Measurements from ENCODE around the gene SHROOM2.
A peak's percentile ranks its signal among the peaks of the same experiment; 100 is the strongest.

SHROOM2 gene

DNA sequence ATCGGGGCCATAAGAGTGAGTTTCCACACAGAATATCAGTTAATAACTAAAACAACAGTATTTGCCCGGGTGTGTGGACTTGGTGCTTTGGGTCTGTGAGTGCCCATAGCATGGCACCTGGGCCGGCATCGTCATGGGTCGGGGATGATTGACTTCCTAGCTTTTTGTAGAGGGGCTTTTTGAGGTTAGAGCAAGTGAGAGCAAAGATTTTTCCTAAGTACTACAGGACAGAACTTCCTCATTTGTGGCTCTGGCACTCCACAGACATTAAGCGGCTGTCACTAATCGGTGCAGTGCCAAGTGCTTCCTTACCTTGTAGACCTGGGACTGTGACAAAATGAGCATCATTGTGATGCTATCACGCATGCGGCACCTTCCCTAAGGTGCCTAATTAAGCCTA, 81.0 kb downstream of the SHROOM2 start:
- no peaks in the 10 kb centered on the region for H3K36me3 ChIP-seq (ENCODE audit: control insufficient read depth, insufficient read depth, low read length)
- peak overlapping the region; percentile 53 for H3K27ac ChIP-seq (ENCODE audit: low read depth, low read length, severe bottlenecking)
- peaks cover 20% of the 10 kb centered on the region for H3K4me1 ChIP-seq (ENCODE audit: control insufficient read depth, insufficient read depth, low read length, poor library complexity, severe bottlenecking)
- no peaks in the 10 kb centered on the region for H3K9me3 ChIP-seq (ENCODE audit: control insufficient read depth, low read length)
- 76 to 93% methylated on average over 2 to 5 of the region's 9 CpGs for WGBS, 2 experiments (ENCODE audit: insufficient coverage in 2 of 2)
- H3K4me3 ChIP-seq (ENCODE audit: extremely low read depth, insufficient read depth, low read length, poor library complexity, severe bottlenecking): no peak overlapping the region

DNA sequence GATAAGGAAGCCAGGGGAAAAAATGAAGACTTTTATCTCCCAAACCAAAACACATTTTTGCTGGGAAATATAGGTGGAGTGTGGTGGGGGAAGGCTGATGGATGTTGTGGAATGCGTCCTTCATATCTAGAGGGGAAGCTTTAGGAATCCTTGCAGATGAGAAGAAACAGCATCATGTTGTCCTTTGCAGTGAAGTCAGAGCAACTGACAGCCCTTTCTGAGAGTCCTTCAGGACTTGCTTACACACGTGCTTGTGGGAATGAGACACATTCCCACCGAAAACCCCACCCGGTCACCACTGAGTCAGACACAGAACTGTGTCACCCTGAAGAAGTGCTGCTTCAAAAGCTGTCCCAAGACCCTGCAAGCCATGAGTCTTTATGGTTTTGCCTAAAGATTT, 81.5 kb downstream of the SHROOM2 start:
- H3K27ac ChIP-seq (ENCODE audit: low read depth, low read length, severe bottlenecking): peak overlapping the region; percentile 53
- H3K36me3 ChIP-seq (ENCODE audit: control insufficient read depth, insufficient read depth, low read length): no peaks in the 10 kb centered on the region
- no peak overlapping the region for H3K4me3 ChIP-seq (ENCODE audit: extremely low read depth, insufficient read depth, low read length, poor library complexity, severe bottlenecking)
- H3K9me3 ChIP-seq (ENCODE audit: control insufficient read depth, low read length): no peaks in the 10 kb centered on the region
- WGBS, 2 experiments (ENCODE audit: insufficient coverage in 2 of 2): 56% methylated on average over 4 of the region's 4 CpGs; no CpG with 5 or more reads in 1 of the 2 experiments
- H3K4me1 ChIP-seq (ENCODE audit: control insufficient read depth, insufficient read depth, low read length, poor library complexity, severe bottlenecking): peaks cover 20% of the 10 kb centered on the region

- no peaks in the 10 kb centered on the region for H3K9me3 ChIP-seq (ENCODE audit: control insufficient read depth, low read length)
- 100% methylated on average over 1 of the region's 1 CpG; no CpG with 5 or more reads in 1 of the 2 experiments for WGBS, 2 experiments (ENCODE audit: insufficient coverage in 2 of 2)
- H3K4me3 ChIP-seq (ENCODE audit: extremely low read depth, insufficient read depth, low read length, poor library complexity, severe bottlenecking): no peak overlapping the region
- H3K27ac ChIP-seq (ENCODE audit: low read depth, low read length, severe bottlenecking): no peak overlapping the region
- H3K4me1 ChIP-seq (ENCODE audit: control insufficient read depth, insufficient read depth, low read length, poor library complexity, severe bottlenecking): peaks cover 8% of the 10 kb centered on the region
- peaks cover 3% of the 10 kb centered on the region for H3K36me3 ChIP-seq (ENCODE audit: control insufficient read depth, insufficient read depth, low read length)
These were observed 85.6 kb downstream of the SHROOM2 start for GRCh38 chrX:9871701-9872268.

- 86 to 96% methylated on average over 1 to 8 of the region's 12 CpGs for WGBS, 2 experiments (ENCODE audit: insufficient coverage in 2 of 2)
- Histone ChIP-seq H3K4me1 (ENCODE audit: control insufficient read depth, insufficient read depth, low read length, poor library complexity, severe bottlenecking) (peaks cover 15% of the 10 kb centered on the region), H3K27ac (ENCODE audit: low read depth, low read length, severe bottlenecking) (no peak overlapping the region), H3K9me3 (ENCODE audit: control insufficient read depth, low read length) (no peaks in the 10 kb centered on the region), H3K36me3 (ENCODE audit: control insufficient read depth, insufficient read depth, low read length) (peaks cover 3% of the 10 kb centered on the region), H3K4me3 (ENCODE audit: extremely low read depth, insufficient read depth, low read length, poor library complexity, severe bottlenecking) (no peak overlapping the region)
These were observed 87.1 kb downstream of the SHROOM2 start for GRCh38 chrX:9873360-9873759.

DNA sequence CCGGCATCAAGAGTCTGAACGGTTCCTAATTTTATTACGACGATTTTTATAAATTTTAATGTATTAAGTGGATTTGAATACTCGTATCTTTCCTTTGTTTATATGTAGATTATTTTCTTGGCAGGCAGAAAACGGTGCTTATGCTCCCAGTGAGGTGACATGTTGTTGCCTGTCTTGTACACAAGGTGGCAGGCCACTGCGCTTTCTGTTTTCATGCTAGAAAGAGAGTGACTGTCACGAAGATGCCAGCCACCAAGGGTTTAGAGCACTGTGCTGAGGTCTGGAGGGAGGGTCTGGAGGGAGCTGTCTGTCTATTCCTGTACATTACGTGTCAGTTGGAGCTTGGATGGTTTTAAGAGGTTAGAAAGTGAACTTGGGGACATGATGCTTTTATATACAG, 87.7 kb downstream of the SHROOM2 start:
- H3K9me3 ChIP-seq (ENCODE audit: control insufficient read depth, low read length): no peaks in the 10 kb centered on the region
- H3K4me3 ChIP-seq (ENCODE audit: extremely low read depth, insufficient read depth, low read length, poor library complexity, severe bottlenecking): no peak overlapping the region
- WGBS, 2 experiments (ENCODE audit: insufficient coverage in 2 of 2): 70 to 76% methylated on average over 3 of the region's 9 CpGs
- H3K4me1 ChIP-seq (ENCODE audit: control insufficient read depth, insufficient read depth, low read length, poor library complexity, severe bottlenecking): peaks cover 15% of the 10 kb centered on the region
- no peak overlapping the region for H3K27ac ChIP-seq (ENCODE audit: low read depth, low read length, severe bottlenecking)
- peaks cover 3% of the 10 kb centered on the region for H3K36me3 ChIP-seq (ENCODE audit: control insufficient read depth, insufficient read depth, low read length)

DNA sequence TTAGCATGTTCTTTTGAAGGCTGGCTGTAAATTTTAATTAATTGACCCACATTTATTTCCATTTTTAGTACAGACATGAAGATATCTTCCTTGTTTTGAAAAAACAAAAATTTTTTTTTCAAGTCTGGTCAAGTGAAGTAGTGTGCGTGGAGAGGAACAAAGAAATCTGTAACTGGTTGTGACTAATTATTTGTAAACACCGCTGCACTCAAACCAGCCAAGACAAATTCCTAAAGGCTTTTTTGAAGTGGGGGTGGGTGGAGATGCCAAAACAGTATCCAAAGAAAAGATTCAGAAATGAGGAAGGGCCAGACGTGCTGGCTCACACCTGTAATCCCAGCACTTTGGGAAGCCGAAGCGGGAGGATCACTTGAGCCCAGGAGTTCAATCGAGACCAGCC, 88.3 kb downstream of the SHROOM2 start:
- WGBS, 2 experiments (ENCODE audit: insufficient coverage in 2 of 2): 60% methylated on average over 1 of the region's 6 CpGs; no CpG with 5 or more reads in 1 of the 2 experiments
- Histone ChIP-seq H3K9me3 (ENCODE audit: control insufficient read depth, low read length) (no peaks in the 10 kb centered on the region), H3K4me1 (ENCODE audit: control insufficient read depth, insufficient read depth, low read length, poor library complexity, severe bottlenecking) (peaks cover 15% of the 10 kb centered on the region), H3K4me3 (ENCODE audit: extremely low read depth, insufficient read depth, low read length, poor library complexity, severe bottlenecking) (no peak overlapping the region), H3K27ac (ENCODE audit: low read depth, low read length, severe bottlenecking) (no peak overlapping the region), H3K36me3 (ENCODE audit: control insufficient read depth, insufficient read depth, low read length) (peaks cover 3% of the 10 kb centered on the region)

- 100% methylated on average over 2 of the region's 3 CpGs; no CpG with 5 or more reads in 1 of the 2 experiments for WGBS, 2 experiments (ENCODE audit: insufficient coverage in 2 of 2)
- Histone ChIP-seq H3K36me3 (ENCODE audit: control insufficient read depth, insufficient read depth, low read length) (peaks cover 3% of the 10 kb centered on the region), H3K9me3 (ENCODE audit: control insufficient read depth, low read length) (no peaks in the 10 kb centered on the region), H3K27ac (ENCODE audit: low read depth, low read length, severe bottlenecking) (no peak overlapping the region), H3K4me1 (ENCODE audit: control insufficient read depth, insufficient read depth, low read length, poor library complexity, severe bottlenecking) (peaks cover 15% of the 10 kb centered on the region), H3K4me3 (ENCODE audit: extremely low read depth, insufficient read depth, low read length, poor library complexity, severe bottlenecking) (no peak overlapping the region)
These were observed 89.6 kb downstream of the SHROOM2 start for GRCh38 chrX:9875801-9876200.

DNA sequence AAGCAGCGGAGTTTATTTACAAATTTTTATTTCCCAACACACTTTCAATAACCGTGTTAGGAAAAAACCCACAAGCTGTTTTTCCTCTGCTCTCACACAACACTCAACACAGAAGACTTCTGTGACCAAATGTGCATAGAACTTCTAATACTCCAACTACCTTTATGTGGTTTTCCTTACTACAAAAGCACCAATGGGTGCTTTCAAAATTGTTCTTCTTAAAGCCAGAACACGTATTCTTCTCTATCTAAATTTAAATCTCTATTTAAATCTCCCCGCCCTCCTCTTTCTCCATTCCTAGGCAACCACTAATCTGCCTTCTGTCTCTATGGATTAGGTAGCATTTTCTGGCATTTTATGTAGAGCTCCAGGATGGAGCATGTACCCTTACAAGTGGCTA, 90.0 kb downstream of the SHROOM2 start:
- 88 to 100% methylated on average over 1 of the region's 4 CpGs for WGBS, 2 experiments (ENCODE audit: insufficient coverage in 2 of 2)
- Histone ChIP-seq H3K4me3 (ENCODE audit: extremely low read depth, insufficient read depth, low read length, poor library complexity, severe bottlenecking) (no peak overlapping the region), H3K27ac (ENCODE audit: low read depth, low read length, severe bottlenecking) (no peak overlapping the region), H3K36me3 (ENCODE audit: control insufficient read depth, insufficient read depth, low read length) (peaks cover 3% of the 10 kb centered on the region), H3K4me1 (ENCODE audit: control insufficient read depth, insufficient read depth, low read length, poor library complexity, severe bottlenecking) (peaks cover 15% of the 10 kb centered on the region), H3K9me3 (ENCODE audit: control insufficient read depth, low read length) (no peaks in the 10 kb centered on the region)

- peaks cover 3% of the 10 kb centered on the region for H3K36me3 ChIP-seq (ENCODE audit: control insufficient read depth, insufficient read depth, low read length)
- no peak overlapping the region for H3K27ac ChIP-seq (ENCODE audit: low read depth, low read length, severe bottlenecking)
- 77 to 92% methylated on average over 2 to 5 of the region's 12 CpGs for WGBS, 2 experiments (ENCODE audit: insufficient coverage in 2 of 2)
- no peaks in the 10 kb centered on the region for H3K9me3 ChIP-seq (ENCODE audit: control insufficient read depth, low read length)
- peaks cover 21% of the 10 kb centered on the region for H3K4me1 ChIP-seq (ENCODE audit: control insufficient read depth, insufficient read depth, low read length, poor library complexity, severe bottlenecking)
- H3K4me3 ChIP-seq (ENCODE audit: extremely low read depth, insufficient read depth, low read length, poor library complexity, severe bottlenecking): no peak overlapping the region
These were observed 92.1 kb downstream of the SHROOM2 start for GRCh38 chrX:9878146-9878820.

GRCh38 chrX:9880237-9880636, 94.0 kb downstream of the SHROOM2 start:
- Histone ChIP-seq H3K36me3 (ENCODE audit: control insufficient read depth, insufficient read depth, low read length) (peaks cover under 1% of the 10 kb centered on the region), H3K9me3 (ENCODE audit: control insufficient read depth, low read length) (no peaks in the 10 kb centered on the region), H3K4me1 (ENCODE audit: control insufficient read depth, insufficient read depth, low read length, poor library complexity, severe bottlenecking) (peaks cover 30% of the 10 kb centered on the region), H3K4me3 (ENCODE audit: extremely low read depth, insufficient read depth, low read length, poor library complexity, severe bottlenecking) (no peak overlapping the region), H3K27ac (ENCODE audit: low read depth, low read length, severe bottlenecking) (no peak overlapping the region)
- WGBS, 2 experiments (ENCODE audit: insufficient coverage in 2 of 2): 91 to 100% methylated on average over 2 to 5 of the region's 13 CpGs

DNA sequence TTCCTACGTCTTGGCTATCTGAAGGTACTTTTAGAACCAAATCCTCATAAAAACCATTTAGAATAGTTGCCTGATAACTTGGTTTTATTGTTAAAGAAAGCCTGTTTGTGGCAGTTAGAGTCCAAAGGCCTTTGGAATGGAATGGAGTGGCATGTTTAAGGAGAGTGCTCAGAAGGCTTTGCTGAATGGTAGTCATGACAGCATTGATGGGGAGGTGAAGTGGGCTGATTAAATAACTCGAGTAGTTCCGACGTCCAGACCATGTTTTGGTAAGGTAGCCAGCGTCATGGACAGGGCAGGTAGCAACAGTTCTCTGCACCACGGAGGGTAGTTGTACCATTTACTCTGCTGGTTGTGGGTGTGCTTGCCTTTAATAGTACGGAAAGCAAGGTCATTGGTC, 94.6 kb downstream of the SHROOM2 start:
- Histone ChIP-seq H3K36me3 (ENCODE audit: control insufficient read depth, insufficient read depth, low read length) (no peaks in the 10 kb centered on the region), H3K4me1 (ENCODE audit: control insufficient read depth, insufficient read depth, low read length, poor library complexity, severe bottlenecking) (peaks cover 30% of the 10 kb centered on the region), H3K4me3 (ENCODE audit: extremely low read depth, insufficient read depth, low read length, poor library complexity, severe bottlenecking) (no peak overlapping the region), H3K27ac (ENCODE audit: low read depth, low read length, severe bottlenecking) (no peak overlapping the region), H3K9me3 (ENCODE audit: control insufficient read depth, low read length) (no peaks in the 10 kb centered on the region)
- WGBS, 2 experiments (ENCODE audit: insufficient coverage in 2 of 2): 94 to 97% methylated on average over 3 to 4 of the region's 7 CpGs
